Esophagus muscularis mucosa (tissue), 4 donors: ENCODE results near the gene QRICH1. TPM values are rescaled to one million over a fixed set of nuclear protein-coding genes. Genes with fewer than 3 reads are reported as not detected.
A peak's percentile ranks its signal among the peaks of the same experiment; 100 is the strongest.

Experiments
- DNase-seq: peaks from one replicate; pipeline ENCODE4 v3.0.0-alpha.2; 2017; ENCODE audit errors: extremely low spot score
- H3K27ac ChIP-seq, 4 donors: fragments of 200-600 bp; sonication (generic); replicated peaks in 1 of 4; 1 replicate in 3 of 4; 2 replicates in 1 of 4; pipeline ENCODE4 v1.5.1; 2016 to 2019; ENCODE audit warnings: mild to moderate bottlenecking in 1 of 4
- H3K27me3 ChIP-seq, 4 donors: fragments of 200-600 bp; sonication (generic); one replicate each; pipeline versions ENCODE4 v1.5.1 to v1.6.0; 2016 to 2019
- H3K36me3 ChIP-seq, 4 donors: fragments of 200-600 bp; sonication (generic); one replicate each; pipeline ENCODE4 v1.5.1; 2016 to 2019
- H3K4me1 ChIP-seq, 4 donors: fragments of 200-600 bp; sonication (generic); one replicate each; pipeline ENCODE4 v1.5.1; 2016 to 2019
- H3K4me3 ChIP-seq, 4 donors: fragments of 200-600 bp; sonication (generic); 1 replicate in 2 of 4; 2 replicates in 2 of 4; pipeline ENCODE4 v1.5.1; 2016 to 2019; ENCODE audit warnings: mild to moderate bottlenecking in 4 of 4, moderate library complexity in 1 of 4
- H3K9me3 ChIP-seq, 4 donors: fragments of 200-600 bp; sonication (generic); 1 replicate in 3 of 4; 2 replicates in 1 of 4; pipeline ENCODE4 v1.5.1; 2016 to 2019
- EP300 ChIP-seq: sonication (generic); formaldehyde crosslinking; IDR thresholded peaks from one replicate; pipeline ENCODE4 v1.6.1; 2017; ENCODE audit warnings: antibody characterized with exemption
- POLR2A ChIP-seq: fragments of 450-650 bp; IDR thresholded peaks from one replicate; pipeline ENCODE4 v1.6.1; 2017; ENCODE audit warnings: antibody characterized with exemption, moderate library complexity, mild to moderate bottlenecking, low read depth
- POLR2AphosphoS5 ChIP-seq, 2 donors: sonication (generic); formaldehyde crosslinking; IDR thresholded peaks; one replicate each; pipeline ENCODE4 v1.6.1; 2017; ENCODE audit warnings: antibody characterized with exemption in 2 of 2
- WGBS: methylation state at CpG from one replicate; pipeline ENCODE4 v1.1.5; 2018; 5-methylcytosine and 5-hydroxymethylcytosine counted together
- intact Hi-C: fragments of 100-400 bp; cut with DNase I; formaldehyde crosslinking; loops from one replicate; pipeline ENCODE4 v1.15.1; 2023
- total RNA-seq, 4 donors: library from RNA; depleted of rRNA; stranded (reverse); fragments of >200 nt; gene quantifications; one replicate each; pipeline versions ENCODE4 v1.1.0 to v1.2.1, GENCODE V29; 2016
- TF ChIP-seq, protein P1 (sequence below), 3 experiments: fragments of 200-600 bp in 2 of 3; fragments of 450-650 bp in 1 of 3; sonication (generic) in 2 of 3; IDR thresholded peaks; one replicate each; pipeline ENCODE4 v1.5.1; 2017 to 2019; ENCODE audit warnings: antibody characterized with exemption in 3 of 3, mild to moderate bottlenecking in 2 of 3, moderate library complexity in 1 of 3

The QRICH1 gene
- total RNA-seq, 4 donors from 2014 or later, result 81.8 to 228 (median 91.2) TPM

DNA sequence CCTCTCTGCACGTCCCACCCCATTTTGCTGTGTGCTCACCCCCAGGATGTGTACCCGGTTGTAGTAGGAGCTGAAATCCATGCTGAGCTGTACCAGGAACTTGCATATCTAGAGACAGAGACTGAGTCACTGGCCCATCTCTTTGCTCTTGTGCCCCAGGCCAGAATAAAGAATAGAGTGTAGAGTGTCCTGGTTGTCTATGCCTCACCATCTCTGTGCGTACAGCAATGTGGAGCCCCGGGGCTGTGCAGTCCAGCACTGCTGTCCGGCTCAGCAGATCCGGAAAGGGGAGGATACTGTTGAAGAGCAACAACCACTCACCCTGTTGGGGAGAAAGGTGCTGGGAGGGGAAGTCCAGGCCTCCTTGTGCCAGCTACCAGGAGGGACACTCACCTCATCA, 78.1 kb downstream of the QRICH1 start:
- Histone ChIP-seq H3K4me1 (peaks cover 41 to 60% (median 52%) of the 10 kb centered on the region in 4 donors), H3K27ac (no peak overlapping the region), H3K4me3 (no peak overlapping the region), H3K27me3 (no peaks in the 10 kb centered on the region), H3K9me3 (no peaks in the 10 kb centered on the region), H3K36me3 (peaks cover 17 to 57% (median 54%) of the 10 kb centered on the region in 4 donors)
- TF ChIP-seq EP300 (no peak), POLR2AphosphoS5 (IDR thresholded peaks at IDR 0.05) (no peak), POLR2A (no peak)
- TF ChIP-seq, protein P1, sequence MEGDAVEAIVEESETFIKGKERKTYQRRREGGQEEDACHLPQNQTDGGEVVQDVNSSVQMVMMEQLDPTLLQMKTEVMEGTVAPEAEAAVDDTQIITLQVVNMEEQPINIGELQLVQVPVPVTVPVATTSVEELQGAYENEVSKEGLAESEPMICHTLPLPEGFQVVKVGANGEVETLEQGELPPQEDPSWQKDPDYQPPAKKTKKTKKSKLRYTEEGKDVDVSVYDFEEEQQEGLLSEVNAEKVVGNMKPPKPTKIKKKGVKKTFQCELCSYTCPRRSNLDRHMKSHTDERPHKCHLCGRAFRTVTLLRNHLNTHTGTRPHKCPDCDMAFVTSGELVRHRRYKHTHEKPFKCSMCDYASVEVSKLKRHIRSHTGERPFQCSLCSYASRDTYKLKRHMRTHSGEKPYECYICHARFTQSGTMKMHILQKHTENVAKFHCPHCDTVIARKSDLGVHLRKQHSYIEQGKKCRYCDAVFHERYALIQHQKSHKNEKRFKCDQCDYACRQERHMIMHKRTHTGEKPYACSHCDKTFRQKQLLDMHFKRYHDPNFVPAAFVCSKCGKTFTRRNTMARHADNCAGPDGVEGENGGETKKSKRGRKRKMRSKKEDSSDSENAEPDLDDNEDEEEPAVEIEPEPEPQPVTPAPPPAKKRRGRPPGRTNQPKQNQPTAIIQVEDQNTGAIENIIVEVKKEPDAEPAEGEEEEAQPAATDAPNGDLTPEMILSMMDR (IDR thresholded peaks at IDR 0.05), result no peak
- WGBS, result 73% methylated on average over 5 of the region's 6 CpGs
- no peak for DNase-seq
- intact Hi-C loops, result no loop called here

DNA sequence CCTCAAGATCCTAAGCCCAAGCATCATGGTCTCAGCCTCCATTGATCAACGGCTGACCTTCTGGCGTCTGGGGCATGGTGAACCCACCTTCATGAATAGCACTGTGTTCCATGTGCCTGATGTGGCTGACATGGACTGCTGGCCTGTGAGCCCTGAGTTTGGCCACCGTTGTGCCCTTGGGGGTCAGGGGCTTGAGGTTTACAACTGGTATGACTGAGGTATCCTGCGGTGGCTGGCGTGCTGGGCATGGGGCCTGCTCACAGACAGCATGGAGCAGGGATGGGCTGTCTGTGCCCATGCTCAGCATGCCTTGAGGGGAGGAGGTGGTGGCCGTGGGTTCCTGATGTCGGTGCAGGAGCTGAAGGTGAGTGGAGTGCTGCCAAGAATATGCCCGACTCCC, 78.8 kb downstream of the QRICH1 start:
- Histone ChIP-seq H3K9me3 (no peaks in the 10 kb centered on the region), H3K4me3 (no peak overlapping the region), H3K27me3 (no peaks in the 10 kb centered on the region), H3K4me1 (peaks cover 35 to 53% (median 45%) of the 10 kb centered on the region in 4 donors), H3K36me3 (peaks cover 17 to 57% (median 54%) of the 10 kb centered on the region in 4 donors), H3K27ac (no peak overlapping the region)
- intact Hi-C loops, result no loop called here
- TF ChIP-seq, protein P1 (IDR thresholded peaks at IDR 0.05), result no peak
- TF ChIP-seq POLR2A (no peak), EP300 (no peak), POLR2AphosphoS5 (IDR thresholded peaks at IDR 0.05) (no peak)
- WGBS, result 78% methylated on average over 6 of the region's 8 CpGs
- no peak for DNase-seq

DNA sequence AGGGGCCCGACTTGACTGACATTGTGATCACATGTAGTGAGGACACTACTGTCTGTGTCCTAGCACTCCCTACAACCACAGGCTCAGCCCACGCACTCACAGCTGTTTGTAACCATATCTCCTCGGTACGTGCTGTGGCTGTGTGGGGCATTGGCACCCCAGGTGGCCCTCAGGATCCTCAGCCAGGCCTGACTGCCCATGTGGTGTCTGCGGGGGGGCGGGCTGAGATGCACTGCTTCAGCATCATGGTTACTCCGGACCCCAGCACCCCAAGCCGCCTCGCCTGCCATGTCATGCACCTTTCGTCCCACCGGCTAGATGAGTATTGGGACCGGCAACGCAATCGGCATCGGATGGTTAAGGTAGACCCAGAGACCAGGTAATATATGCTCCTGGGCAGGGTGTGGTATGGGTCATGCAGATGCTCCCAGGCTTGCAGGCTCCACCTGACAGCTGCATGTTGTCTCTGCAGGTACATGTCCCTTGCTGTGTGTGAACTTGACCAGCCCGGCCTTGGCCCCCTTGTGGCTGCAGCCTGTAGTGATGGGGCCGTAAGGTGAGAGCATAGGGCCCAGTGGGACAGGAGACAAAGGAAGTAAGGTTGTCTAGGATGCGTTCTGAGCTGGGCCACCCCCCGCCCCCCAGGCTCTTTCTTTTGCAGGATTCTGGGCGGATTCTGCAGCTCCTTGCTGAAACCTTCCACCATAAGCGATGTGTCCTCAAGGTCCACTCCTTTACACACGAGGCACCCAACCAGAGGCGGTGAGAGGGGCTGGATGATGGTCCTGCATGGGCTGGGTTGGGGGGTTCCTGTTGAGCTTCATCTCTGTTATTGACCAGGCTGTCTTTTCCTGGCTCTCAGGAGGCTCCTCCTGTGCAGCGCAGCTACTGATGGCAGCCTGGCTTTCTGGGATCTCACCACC, 79.9 kb downstream of the QRICH1 start:
- no peak for TF ChIP-seq POLR2A
- no peak for TF ChIP-seq POLR2AphosphoS5 (IDR thresholded peaks at IDR 0.05)
- no peak for TF ChIP-seq EP300
- TF ChIP-seq, protein P1 (IDR thresholded peaks at IDR 0.05), result peak; percentile 28 to 57 (median 34)
- Histone ChIP-seq H3K27ac (no peak overlapping the region), H3K36me3 (peaks cover 17 to 60% (median 54%) of the 10 kb centered on the region in 4 donors), H3K9me3 (no peaks in the 10 kb centered on the region), H3K4me3 (no peak overlapping the region), H3K4me1 (peaks cover 24 to 49% (median 37%) of the 10 kb centered on the region in 4 donors), H3K27me3 (no peaks in the 10 kb centered on the region)
- intact Hi-C loops, result no loop called here
- WGBS, result 72% methylated on average over 9 of the region's 24 CpGs
- no peak for DNase-seq

DNA sequence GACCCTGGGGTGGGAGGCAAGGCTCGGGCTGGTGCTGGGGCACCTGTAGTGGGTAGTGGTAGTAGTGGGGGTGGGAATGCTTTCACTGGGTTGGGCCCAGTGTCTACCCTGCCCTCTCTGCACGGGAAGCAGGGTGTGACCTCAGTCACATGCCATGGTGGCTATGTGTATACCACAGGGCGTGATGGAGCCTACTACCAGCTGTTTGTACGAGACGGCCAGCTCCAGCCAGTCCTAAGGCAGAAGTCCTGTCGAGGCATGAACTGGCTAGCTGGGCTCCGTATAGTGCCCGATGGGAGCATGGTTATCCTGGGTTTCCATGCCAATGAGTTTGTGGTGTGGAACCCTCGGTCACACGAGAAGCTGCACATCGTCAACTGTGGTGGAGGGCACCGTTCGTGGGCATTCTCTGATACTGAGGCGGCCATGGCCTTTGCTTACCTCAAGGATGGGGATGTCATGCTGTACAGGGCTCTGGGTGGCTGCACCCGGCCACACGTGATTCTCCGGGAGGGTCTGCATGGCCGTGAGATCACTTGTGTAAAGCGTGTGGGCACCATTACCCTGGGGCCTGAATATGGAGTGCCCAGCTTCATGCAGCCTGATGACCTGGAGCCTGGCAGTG, 80.6 kb downstream of the QRICH1 start:
- WGBS, result 90% methylated on average over 6 of the region's 19 CpGs
- H3K27ac ChIP-seq, result peak overlapping the region in 1 of 4 donors; percentile 10

More for the DNA sequence above, 80.6 kb downstream of the QRICH1 start:
- Histone ChIP-seq H3K27me3 (no peaks in the 10 kb centered on the region), H3K9me3 (no peaks in the 10 kb centered on the region), H3K4me3 (no peak overlapping the region), H3K4me1 (peaks cover 23 to 52% (median 40%) of the 10 kb centered on the region in 4 donors), H3K36me3 (peaks cover 17 to 63% (median 54%) of the 10 kb centered on the region in 4 donors)
- intact Hi-C loops, result no loop called here
- DNase-seq, result no peak
- TF ChIP-seq POLR2A, result no peak
- TF ChIP-seq EP300, result no peak
- TF ChIP-seq POLR2AphosphoS5 (IDR thresholded peaks at IDR 0.05), result no peak
- TF ChIP-seq, protein P1 (IDR thresholded peaks at IDR 0.05), result no peak
